OCI-LY7 (cell line): ENCODE data around the gene PDGFD.

Source experiments
- CTCF ChIP-seq: fragments of 200-600 bp; sonication (generic); conservative IDR thresholded peaks from 2 replicates; pipeline ENCODE4 v1.5.1; 2014; ENCODE audit warnings: mild to moderate bottlenecking, antibody characterized with exemption, low read length, moderate library complexity, mixed read lengths
- EZH2phosphoT487 ChIP-seq: fragments of 200-600 bp; sonication (generic); IDR thresholded peaks from 2 replicates; pipeline ENCODE4 v1.6.1; 2018; ENCODE audit warnings: low read depth, borderline replicate concordance, mild to moderate bottlenecking, mixed run types, antibody characterized with exemption, low read length, moderate library complexity, mixed read lengths

- no peak for TF ChIP-seq CTCF
- TF ChIP-seq EZH2phosphoT487: no peak
Observed at GRCh38 chr11:104113541-104113940, 50.4 kb downstream of the PDGFD start.
